Stimulated activated CD4-positive, alpha-beta T cell treated with anti-CD3 and anti-CD28 coated beads, TNF-alpha, amount 100 ng/mL, for 48 hours (primary cell): ENCODE results near the gene OTOF.
A peak's percentile ranks its signal among the peaks of the same experiment; 100 is the strongest.

Experiments used
- DNase-seq, 3 donors: peaks; one replicate each; pipeline ENCODE4 v3.0.0-alpha.2; 2020; ENCODE audit warnings: low read depth in 3 of 3

The OTOF gene

DNA sequence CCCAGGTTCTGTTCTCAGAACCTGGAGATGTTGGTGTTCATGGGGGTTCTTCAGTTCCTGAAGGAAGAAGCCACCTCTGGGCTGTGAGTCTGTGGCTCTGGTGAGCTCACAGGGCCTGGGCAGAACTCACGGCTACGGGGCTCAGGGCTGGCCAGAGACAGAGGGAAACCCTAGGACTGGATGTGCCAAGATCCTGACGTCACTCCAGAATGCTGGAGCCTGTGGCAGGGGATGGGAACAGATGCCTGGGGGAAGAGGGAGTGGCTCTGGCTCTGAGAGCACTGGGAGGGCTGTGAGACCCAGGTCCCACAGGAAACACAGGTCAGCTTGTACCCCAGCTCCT lies at the start of gene OTOF:
Gene OTOF, minus strand, starts transcription at position 214 of the 343 bp plus-strand sequence.
- DNase-seq, result no peak

DNA sequence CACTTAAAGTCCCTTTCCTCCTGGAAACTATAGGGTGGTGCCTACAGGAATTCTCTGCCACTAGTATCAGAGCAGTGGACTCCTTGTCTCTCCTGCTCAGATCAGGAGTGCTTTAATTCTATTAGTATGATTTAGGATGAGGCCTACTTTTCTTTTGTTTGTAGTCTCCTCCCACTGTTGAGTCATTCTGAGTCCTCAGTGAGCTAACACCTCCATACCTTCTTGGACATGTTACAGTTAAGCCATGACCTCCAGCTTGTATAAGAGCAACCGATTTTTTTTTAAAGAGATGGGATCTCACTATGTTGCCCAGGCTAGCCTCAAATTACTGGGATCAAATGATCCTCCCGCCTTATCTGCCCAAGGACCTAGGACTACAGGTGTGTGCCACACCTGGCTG lies 48.7 kb upstream of the OTOF start:
- no peak for DNase-seq

DNA sequence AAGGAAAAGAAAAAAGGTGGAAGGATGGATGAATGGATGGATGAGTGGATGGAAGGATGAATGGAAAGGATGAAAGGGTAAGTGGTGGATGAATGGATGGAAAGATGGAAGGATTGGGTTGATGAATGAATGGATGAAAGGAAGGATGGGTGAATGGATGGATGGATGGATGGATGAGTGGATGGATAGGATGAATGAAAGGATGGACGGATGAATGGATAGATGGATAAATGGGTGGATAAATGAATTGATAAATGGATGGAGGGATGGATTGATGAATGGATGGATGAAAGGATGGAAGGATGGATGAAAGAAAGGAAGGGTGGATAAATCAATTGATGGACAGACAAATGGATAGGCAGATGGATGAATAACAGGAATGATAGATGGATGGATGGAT lies 48.2 kb upstream of the OTOF start:
- DNase-seq, result no peak

DNA sequence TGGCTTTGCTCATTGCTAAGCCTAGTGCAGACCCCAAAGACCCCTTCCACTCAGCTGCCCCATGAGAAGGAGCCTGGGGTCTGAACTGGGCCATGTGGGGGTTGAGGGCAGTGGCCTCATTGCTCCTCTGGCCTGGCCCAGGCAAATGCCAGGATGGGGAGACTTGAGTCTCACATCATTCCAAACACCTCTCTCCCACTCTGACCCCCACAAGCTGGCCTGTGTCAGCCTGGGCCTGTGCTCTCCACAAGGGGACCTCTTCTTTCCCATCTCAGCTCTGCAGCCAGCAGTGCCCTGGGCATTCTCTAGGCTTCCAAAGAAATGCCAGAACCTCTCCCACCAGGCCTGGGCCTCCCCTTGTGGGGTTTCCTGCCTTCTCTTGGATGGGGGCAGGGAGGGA lies 45.8 kb upstream of the OTOF start:
- DNase-seq, result no peak

DNA sequence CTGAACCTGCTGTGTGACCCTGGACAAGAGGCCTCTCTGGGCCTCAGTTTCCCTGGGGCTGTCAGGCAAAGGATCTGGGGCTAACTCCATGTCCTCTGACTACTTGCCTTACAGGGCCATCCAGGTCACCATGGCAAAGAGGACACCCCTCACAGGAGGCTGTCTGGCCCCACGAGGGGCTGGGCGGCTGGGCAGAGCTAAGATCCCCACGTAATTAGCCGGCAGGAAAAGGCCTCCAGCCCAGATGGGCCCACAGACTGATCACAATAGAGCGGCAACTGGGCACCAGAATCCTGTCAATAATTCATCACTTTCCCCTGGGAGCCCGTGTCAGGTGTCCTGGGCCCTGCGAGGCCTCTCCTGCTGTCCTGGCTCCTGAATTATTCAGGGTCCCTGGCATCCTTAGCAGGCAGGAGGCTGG lies 44.8 kb upstream of the OTOF start:
- no peak for DNase-seq

DNA sequence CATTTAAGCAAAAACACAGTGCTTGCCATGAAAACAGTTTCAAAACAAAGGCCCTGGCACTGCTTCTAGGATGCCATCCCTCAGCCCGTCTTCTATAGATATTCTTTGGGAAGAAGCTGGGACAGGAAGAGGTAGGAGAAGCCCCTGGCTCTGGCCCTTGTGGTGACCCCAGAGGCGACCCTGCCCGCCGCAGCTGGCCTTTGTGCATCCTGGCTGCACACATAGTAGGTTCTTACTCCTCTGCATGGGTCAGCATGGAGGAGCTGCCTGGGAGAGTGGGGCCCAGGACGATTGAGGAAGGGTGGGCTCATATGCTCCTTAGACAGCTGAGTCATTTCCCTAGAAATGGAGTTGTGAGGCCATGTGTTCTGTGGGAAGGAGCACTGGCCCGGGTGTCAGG lies 44.4 kb upstream of the OTOF start:
- DNase-seq, result no peak

DNA sequence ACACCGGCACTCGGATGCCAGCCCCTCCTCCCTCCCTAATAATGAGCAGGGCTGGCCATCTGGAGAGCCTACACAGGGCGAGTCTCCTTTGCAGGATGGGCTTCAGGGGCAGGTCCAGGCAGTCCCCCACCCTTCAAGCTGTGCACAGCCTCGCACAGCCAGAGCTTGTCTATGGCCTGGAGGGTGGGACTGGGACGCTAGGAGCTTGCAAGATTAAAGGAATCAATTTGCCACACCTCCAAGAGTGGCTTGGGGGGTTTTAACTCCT lies 43.9 kb upstream of the OTOF start:
- no peak for DNase-seq

DNA sequence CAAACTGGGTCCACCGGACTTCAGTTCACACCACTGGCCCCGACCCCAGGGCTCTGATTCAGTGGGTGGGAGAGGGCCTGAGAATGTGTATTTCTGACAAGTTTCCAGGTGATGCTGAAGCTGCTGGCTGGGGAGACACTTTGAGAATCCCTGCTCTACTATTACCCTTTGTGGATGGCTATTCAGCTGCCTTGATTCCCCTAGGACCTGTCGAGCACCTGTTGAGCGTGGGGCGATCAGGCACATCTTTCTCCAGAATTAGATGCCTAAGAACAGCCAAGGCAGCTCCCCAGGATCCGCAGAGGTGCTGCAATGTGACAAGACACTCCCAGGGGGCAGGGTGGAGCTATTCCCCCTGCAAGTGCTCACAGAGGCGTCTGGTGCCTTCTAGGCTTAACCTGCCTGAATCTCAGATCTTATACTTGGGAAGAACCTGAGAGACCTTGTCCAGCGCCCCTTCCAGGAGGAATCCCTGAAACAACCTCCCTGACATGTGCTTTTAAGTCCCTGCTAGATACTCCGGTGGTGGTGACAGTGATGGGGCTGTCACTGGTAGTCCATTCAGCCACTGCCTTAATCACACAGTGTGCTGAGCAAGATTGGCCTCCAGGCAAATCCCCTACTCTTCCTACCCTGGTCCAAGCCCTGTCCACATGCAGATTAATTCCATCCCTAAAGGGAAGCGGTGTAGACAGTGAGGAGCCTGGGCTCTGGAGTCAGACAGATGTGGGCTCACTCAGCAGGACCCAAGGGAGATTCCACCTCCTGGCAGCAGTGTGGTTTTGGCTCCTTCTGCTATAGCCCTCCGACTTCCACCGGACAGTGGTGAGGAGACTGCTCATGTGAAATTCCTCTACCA lies 43.4 kb upstream of the OTOF start:
- no peak for DNase-seq

DNA sequence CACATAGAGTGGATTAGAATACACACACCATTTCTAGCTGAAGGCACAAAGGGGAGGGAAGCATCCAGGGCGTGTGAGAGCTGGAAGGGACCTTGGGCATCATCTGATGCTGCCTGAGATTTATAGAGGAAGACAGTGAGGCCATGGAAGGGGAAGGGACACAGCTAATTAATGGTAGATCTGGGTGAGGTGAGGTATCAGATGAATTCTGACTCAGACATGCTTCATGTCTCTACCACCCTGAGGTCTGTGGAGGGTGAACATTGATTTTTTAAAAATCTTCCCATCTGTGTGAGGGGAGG lies 42.2 kb upstream of the OTOF start:
- DNase-seq, result no peak

DNA sequence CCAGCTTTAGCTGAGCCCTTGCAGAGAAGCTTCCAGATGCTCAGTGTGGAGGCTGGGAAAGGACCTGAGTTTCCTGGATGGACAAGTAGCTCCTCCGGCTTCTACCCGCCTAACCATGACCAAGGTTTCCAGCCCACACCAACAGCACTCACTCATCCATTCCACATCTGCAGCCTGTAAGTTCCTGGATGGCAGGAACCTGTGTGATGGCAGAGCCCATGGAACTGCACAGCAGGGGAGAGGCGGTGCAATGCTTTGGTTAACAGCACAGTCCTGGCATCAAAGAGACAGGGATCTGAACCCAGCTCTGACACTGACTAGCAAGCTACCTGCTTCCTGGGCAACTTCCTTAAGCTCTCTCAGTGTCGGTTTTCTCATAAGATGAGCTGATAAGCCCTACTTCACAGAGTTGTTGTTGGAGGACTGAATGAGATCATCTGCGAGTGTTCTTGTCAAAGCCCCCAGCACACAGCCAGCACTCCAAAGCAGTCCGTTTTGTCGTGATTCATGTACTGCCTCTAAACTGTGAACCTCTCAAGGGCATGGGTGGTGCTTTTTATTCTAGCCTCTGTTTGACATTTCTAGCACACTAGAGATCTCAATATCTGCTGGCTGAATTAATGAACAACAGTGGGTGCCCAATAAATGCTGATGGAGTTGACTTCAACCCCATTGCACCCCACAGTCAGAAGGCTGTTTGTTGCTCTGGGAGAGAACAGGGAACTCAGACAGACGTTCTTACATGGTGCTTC lies 41.6 kb upstream of the OTOF start:
- no peak for DNase-seq

DNA sequence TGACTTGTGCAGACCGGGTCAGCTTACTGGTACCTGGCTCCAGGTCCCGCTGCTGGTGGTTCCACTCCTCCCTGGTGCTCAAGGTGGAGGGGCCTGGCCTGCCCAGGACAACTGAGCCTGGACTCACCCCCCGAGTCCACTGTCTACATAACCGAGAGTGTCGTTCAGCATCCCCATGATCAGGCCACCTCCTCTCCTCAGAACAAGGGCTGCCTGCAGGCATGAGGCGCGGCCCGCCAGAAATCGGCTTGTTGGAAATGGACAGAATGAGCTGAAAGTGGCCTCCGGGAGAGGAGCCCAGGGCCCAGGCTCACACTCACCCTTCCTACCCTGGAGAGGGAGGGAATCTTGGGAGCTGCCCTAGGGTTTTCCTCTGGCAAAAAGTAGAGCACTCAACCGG lies 38.9 kb upstream of the OTOF start:
- DNase-seq, result no peak

DNA sequence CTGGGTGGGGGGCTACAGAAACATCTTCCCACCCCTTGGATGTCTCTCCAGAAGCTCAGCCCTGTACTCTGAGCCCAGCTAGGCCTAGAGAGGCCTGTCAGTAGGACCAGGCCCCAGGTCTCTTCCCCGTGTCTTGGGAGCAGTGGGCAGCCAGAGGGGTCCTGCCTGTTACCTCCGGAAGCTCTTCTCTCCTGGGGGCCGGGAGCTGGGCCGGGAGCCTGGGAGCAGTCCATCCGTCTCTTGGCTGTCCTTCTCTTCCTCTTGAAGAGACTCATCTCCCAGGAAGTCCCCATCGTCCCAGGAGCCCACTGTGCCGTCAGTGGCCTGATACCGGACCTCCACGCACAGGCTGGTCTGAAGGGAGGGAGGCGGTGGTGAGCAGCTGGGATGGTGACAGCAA lies 38.3 kb upstream of the OTOF start:
- DNase-seq, result no peak

DNA sequence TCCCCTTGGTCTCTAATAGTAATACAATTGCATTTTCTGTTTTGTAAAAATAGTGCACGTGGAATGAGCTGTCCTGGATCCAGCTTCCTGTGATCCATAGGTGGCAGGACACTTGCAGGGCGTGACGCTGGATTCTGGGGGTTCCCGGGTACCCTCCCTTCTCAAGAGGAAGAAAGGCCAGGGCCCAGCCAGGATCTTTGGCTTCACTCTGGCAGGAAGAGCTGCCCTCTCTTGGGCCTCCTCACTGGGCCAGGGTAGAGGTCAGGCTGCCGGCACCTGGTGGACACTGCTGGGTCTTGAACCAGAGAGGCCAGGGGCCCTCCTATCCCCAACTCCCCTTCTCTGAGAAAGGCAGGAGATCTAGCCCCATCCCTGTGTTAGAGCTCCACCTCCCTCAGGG lies 37.8 kb upstream of the OTOF start:
- no peak for DNase-seq

DNA sequence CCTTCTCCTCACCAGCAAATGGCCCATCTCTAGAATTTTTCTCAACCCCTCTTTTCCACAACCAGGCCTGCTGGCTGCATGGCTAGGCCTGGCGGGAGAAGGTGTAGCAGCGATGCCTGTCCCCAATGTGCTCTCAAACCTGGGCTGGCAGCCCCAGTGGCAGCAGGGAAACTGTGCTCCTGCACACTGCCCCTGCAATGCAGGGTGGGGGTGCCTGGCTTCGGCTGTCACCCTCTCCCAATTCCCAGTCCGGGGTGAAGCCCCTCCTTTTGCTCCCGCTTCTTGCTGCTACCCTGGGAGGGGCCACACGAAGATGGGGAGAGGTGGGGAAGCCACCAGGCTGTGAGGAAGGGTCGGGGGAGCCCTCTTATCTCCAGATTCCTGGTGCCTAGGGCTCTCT lies 36.1 kb upstream of the OTOF start:
- no peak for DNase-seq

DNA sequence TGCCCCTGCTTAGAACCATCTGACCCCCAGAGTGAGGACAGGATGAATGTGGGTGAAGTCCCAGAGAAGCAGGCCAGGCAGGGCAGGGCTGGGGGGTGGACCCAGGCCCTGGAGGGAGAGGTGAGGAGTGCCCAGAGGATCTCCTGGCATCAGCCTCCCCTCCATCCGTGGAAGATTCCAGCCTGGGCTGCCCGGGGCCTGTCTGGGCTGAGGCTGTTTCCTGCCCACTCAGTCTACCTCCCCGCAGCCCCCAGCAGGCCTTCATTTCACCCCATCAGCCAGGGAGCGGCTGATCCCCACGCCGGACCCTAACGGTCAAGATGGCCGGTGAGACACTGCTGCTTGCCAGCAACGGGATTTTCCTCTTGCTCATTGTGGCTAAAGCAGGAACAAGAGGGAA lies 35.3 kb upstream of the OTOF start:
- DNase-seq, result no peak

DNA sequence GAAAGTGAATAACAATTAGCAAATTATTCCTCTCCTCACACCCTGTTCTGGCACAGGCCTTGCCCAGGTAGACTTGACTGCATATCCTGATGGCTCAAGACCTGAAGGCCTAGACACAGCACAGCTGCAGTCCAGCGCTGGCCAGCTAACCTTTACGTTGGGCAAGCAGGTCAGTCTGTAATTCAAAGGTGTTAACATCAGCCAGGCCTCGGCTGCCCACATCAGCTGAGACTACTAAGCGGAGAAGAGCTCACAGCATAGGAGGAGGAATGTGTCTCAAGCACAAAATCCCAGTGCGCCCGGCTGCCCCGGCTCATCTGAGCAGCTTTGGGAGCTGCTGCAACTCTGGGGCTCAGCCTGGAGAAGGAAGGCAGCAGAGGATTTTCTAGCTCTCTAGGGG lies 33.5 kb upstream of the OTOF start:
- no peak for DNase-seq

DNA sequence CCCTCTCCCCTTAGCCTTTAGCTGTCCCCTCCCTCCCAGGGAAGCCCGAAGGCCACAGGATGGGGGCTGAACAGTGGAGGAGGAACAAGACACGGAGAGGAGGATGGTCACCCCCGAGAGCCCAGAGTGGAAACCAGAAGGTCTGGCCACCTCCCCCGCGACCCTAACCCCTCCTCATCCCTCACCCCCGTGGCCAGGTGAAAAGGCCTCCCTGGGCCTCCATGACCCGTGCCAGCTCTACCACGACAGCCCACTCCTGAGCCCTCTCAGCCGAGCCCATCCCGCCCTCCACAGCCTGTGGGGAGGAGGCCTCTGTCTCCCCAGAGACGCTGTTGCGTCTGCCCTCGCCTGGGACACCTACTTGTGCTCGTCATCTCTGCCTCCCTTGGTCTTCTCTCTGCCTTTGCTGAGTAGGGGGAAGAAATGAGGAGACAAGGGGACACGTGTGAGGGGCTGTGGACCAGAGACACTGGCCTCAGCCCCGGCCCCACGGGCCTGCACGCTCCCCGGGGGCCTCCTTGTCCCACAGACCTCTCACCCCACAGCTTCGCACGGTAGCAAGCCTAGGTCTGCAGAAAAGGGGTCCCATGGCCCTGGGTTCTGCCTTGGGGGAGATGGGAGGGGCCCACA lies 32.5 kb upstream of the OTOF start:
- DNase-seq, result no peak

DNA sequence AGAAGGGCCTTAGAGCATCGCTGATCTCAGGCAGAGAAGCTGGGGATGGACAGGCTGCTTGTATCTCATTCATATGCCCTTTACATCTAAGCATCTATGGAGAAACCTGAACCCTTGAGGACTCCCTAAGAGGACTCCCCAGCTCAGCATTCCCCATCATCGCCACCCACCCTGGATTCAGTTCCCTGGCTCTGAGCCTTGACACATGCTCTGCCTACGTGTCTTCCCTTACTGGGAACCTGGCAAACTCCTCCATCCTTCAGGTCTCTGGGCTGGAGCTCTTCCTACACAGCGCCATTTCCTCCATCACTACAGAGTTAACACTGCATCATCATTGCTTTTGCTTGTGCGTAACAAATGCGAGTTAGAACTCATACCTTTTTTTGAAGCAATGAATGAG lies 31.2 kb upstream of the OTOF start:
- no peak for DNase-seq

DNA sequence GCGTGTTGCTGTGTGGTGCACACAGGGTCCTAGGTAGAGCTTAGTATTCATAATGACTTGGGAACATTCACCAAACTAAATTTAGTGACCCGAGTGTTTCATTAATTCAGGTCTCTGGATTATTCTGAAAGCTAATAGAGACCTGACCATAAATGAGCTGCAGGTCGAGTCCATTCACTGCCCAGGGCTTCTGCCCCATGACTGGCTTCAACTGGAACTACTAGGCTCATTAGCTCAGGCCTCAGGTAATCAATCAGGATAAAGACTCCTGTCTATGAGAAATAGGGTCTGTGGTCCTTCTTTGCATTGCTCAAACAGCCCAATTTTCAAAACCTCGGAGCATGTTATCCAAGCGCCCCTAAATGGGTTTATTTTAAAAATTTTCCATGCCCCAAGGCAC lies 30.0 kb upstream of the OTOF start:
- DNase-seq, result no peak

DNA sequence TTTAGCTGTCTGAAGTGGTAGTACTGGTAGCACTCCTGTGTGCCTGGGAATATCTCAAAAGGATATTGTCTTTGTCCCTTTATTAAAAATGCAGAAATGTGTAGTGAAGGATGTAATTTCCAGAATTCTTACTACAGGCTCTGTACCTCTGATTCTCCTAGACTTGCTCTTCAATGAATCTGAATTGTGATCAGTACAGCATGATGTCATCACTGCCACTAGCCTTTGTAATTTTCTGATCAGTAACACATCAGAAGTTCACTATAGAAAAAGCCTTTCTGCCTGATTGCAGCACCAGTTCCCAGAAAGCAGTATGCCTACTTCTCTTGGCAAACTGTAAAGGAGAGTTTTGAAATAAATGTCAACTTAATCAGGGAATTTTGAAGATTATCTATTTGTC lies 29.2 kb upstream of the OTOF start:
- DNase-seq, result no peak

DNA sequence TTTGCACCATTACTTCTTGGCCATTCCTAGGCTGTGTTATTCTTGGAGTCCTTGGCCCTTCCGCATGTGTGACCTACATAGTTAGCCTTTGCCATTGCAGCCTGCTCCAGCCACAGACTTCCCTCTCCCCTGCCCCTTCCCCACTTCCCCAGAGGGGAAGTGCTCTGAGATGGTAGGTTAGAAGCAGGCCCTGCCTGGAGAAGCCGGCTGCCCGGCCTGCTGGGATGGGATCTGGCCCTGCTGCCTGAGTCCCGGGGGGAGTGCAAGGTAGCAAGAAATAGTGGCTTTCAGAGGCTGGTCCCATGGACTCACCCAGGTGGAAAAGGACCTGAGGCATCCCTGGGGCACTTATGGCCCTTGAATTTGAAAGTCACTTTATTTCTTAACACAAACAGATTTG lies 28.4 kb upstream of the OTOF start:
- no peak for DNase-seq

DNA sequence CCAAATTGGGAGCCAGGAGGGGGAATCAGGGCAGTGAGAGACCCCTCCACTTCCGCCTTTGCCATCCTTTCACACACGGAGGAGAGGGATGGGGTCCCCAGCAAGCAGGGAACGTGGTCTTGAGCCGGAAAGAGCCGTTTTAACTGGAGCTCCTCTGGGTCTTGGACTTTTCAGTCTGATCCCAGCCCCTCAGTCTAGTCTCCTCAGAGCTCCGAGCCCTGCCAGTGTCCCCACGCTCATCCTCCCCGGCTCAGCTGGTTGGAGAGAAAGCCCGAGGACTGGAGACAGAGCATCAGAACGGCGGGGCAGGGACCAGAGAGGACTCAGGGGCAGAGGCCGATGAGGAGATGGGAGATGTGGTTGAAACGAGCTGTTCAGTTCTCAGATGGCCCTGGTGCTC lies 26.1 kb upstream of the OTOF start:
- no peak for DNase-seq

DNA sequence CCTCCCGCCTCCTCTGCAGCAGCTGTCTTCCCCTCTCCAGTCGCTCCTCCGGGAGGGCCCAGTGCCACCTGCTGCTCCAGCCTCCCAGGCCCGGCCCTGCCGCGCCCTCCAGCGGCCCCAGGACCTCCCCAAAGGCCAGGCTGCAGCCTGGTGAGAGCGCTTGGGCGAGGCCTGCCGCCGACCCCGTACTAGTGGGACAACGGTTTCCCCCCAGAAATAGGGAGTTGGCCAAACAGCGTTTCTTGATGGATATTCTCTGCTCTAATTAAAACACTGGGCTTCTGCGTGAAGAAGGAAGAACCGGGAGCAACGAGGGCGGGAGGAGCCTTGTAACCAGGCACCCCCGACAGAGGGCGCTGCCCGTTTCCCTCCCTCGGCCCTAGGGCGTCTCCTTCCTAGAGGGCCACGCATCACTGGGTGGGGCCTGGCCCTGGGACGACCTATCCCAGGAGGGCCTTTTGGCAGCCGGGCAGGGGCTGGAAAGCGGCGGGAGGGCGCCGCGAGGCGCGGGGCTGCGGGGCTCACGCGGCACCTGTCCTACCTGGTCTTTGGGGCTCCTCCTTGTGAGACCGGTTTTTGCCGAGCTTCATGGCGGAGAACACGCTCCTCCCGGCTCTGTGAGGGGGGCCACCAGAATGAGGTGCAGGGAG lies 25.4 kb upstream of the OTOF start:
- peak; percentile 73 to 86 (median 82) for DNase-seq
